Measurements from ENCODE around the gene KMT2B. TPM values are rescaled to one million over a fixed set of nuclear protein-coding genes. Genes with fewer than 3 reads are reported as not detected.

Gene KMT2B
- total and polyA plus RNA-seq, 2 of the 8 experiments (the other 6 are each of a cell fraction or from before 2014, with no cell fraction given): 26.7 to 38.6 TPM

DNA sequence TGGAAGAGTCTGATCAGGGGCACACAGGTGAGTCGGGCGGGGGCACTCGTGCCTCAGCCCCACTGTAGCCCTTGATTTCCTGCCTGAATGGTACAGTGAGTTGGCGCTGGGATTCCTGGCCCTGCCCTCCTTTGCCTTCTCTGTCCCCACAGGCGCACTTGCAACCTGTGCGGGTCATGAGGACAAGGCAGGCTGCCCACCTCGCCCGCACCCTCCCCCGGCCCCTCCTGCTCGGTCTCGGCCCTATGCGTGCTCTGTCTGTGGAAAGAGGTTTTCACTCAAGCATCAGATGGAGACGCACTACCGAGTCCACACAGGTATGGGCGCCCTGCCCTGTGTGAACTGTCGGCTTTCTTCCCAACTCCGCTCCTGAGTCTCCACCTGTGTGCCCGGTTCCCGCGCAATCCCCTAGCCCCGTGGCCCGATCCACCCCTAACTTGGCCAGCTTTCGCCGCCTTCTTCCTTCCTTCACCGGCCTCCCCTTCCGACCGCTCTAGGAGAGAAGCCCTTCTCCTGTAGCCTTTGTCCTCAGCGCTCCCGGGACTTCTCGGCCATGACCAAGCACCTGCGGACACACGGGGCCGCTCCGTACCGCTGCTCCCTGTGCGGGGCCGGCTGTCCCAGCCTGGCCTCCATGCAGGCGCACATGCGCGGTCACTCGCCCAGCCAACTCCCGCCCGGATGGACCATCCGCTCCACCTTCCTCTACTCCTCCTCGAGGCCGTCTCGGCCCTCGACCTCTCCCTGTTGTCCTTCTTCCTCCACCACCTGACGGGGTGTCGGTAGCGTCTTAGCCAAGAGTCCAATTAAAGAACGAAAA lies 1.6 kb upstream of the KMT2B start (continued):
- TF ChIP-seq POLR2AphosphoS5 (IDR thresholded peaks at IDR 0.05; ENCODE audit: low read depth, low read length) (peak; percentile 55; the same call in 1 of the 2 replicates), NRF1 (IDR thresholded peaks at IDR 0.05; ENCODE audit: low read depth, low read length) (no peak; the same call in 1 of the 2 replicates)

Data from H1 (cell line).